COLO829 (cell line): ENCODE measurements around the gene CNTFR.

Experiments
- DNase-seq: peaks from one replicate; pipeline ENCODE4 v3.0.0; 2012; ENCODE audit warnings: low spot score

The CNTFR gene

DNA sequence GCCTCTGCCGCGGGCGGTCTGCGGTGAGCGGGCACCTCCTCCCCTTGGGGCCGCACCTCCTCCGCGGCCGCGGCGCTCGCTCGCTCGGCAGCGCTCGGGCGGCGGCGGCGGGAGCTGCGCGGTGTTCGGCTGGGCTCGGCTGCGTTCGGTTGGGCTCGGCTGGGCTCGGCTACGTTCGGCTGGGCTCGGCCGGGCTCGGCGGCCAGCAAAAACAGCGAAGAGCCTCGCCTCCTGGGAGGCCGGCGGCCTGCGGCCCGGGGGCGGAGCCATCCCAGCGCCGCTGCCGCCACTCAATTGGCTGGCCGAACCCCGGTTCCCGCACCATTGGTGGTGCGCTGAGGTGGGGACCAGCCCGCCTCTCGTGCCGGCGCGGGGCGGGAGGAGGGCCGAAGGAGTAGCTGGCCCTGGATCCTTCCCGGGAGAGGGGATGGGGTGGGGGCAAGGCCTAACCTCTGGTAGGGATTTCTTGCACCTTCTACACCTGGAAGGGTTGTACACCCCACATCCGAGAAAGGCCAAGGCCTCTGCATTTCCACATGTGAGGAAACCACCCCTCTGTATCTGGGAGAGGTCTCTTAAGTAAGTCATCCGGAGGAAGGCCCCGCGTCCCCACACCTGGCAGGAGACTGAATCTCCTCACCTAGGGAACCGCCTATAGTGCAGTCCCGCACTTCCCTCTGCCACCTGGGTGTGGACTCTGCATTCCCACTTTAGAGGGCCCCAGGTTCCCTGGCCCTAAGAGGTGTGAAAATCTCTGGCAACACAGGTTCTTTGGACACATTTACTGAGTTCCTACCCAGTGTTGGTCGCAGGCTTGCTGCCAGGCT, 66.3 kb downstream of the CNTFR start, which contains the start of gene ENHO:
Gene ENHO, minus strand, starts transcription at position 20 of the 827 bp plus-strand sequence. CDS start 1,295 bp downstream, outside the sequence.
- peak; percentile 91 for DNase-seq

DNA sequence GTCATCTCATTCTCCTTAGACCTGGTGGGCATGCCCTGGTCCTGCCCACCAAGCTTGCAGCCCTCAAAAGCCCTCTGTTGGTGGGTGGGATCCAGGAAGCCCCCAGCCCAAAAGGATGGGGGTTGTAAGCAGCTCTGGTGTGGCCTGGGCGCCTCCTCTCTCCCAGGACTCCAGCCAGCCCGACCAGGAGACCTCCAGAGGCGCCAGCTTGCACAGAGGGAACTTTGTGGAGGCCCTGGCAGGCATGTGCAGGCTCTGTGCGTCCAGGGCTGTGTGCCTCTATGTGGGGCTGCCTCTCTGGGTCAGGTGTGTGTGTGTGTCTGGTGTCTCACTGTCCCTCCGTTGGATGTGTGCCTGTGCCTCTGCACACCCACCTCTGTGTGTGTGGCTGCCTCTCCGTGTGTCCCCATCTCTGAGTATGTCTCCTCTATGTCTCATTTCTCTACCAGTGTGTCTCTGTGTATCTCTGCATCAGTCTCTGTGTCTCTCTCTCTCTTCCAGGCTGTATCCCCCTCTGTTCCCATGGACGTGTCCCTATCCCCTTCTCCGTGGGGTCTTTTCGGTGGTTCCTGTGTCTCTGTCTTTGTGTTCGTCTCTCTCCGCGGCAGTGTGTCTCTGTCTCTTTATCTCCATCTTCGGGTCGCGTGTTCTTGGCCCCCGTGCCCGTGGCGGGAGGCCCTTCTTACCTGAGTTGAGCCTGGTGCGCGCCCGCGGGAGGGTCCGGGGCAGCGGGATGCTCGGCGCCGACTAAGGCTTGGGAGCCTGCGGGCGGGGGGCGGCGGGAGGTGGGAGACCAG, 67.2 kb downstream of the CNTFR start:
- no peak for DNase-seq

DNA sequence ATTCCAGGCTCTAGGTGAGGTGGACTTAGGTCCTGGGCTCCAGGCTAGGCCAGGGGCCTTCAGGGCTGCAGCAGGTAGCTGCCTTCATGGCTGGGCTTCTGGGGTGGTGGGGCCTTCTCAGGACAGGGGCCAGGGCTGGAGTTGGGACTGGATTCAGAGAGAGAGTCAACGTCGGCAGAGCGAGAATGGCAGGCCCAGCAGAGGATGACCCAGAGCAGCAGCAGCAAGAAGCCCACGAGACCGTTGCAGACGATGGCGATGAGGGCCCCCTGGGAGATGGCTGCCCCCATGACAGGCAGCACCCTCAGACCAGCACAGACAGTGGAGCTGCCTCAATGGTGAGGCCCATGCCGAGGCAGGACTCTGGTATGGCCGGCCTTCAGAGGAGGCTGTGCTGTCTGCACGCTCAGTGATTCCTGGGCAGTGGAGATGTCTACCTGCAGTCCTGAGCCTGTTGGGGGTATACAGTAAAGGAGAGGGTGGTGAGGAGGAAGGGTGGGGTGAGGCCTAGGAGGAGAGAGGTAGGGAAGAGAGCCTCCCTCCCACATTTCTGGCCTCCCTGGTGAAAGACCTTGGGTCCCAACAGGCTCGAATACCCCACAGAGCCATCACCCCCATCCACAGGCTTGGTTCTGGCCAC, 68.0 kb downstream of the CNTFR start:
- DNase-seq: no peak

DNA sequence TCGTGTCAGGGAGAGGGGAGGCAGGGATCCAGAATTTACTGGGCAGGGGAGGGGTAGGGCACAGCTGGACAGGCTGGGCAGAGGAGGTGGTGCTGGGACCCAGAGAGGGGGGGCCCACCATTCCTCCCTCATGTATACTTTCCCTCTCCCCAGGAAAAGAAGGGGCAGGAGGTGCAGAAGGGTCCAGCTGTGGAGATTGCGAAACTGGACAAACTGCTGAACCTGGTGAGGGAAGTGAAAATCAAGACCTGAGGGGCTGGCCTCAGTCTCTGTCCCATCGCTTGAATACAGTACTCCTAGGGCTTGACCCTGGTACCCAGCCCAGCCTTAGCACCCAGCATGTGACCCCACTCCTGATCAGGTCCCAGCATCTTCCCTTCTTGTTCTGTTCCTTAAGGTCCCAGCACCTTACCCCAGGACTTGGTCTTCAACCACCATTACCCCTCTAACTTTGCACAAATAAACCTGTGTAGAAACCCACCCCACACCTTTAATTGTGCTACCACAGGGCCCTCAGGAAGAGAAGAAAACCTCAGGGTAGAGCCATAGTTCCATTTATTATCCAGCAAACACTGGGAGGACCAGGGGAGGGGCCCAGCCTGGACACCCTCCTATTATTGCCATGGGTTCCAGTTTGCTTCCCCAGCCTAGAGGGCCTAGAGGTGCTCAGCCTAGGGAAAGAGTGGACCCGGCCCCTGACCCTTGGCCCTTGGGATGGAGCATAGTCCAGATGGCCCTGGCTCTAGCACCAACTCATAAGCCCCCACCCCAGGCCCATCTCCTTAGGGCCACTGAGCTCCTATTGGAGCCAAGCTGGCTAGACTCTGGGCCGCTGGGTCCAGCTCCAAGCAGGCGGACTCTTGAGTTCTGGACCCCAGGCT, 68.8 kb downstream of the CNTFR start:
- DNase-seq: no peak

DNA sequence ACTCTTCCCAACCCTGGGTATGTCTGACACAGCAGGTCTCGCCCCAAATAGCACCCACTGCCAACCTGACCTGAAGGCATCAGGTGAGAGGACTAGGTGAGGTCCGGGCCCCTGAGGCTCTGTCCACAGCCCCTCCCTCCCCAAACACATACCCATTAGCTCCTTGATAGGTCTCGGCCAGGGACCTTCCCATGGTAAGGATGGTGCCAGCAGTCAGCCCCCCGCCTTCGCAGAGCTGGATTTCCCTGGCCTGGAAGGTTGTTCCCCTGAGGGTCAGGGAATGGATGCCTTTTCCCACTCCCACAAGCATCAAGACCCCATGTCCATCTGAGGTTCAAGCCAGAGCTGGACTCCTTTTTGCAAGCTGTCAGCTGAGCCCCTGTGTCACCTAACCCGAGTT, 69.4 kb downstream of the CNTFR start:
- DNase-seq: no peak

DNA sequence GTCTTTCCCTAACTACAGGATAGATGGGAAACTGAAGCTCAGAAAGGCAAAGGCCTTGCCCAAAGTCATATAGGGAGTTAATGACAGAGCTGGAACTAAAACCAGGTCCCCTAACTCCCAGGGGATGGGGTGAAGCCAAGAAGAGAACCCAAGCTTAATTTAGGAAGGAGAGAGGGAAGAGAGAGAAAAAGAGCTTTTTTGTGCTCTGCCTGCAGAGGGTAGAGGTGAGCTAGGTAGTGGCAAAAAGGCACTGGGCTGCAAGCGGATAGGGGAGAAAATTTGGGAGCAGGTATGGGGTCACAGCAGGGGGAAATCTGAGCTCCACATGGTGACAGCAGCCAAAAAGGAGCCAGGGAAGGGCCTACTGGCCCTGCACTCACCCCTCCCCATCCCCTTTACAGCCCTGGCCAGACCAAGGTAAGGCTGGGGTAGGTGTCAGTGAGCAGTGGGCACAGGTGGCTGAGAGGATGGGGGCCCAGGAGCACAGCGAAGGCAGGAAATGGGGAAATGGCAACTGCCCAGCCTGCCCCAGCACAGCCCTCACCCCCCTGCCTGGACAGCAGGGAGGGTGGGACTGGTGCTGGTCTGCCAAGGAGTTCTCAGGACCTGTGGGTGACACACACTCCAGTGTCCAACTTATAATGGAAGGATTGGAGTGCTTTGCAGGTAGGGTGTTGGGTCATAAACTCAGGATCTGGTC, 70.1 kb downstream of the CNTFR start:
- no peak for DNase-seq

DNA sequence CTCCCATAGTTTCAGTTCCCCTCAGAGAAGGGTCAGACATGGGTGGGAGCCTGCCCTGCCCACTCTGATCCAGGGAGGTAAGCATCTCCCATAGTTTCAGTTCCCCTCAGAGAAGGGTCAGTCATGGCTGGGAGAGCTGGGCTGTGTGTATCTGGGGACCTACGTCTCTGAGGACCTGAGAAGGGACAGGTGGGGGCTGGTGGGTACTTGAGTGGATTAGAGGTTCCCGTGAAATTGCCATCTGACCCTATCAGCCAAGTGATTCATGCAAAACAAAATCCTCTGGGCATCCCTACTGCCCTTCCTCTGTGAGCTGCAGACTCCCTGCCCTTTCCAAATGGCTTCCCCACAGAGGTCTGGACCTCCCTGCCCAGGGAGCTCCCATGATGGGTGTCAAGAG, 70.6 kb downstream of the CNTFR start:
- no peak for DNase-seq

DNA sequence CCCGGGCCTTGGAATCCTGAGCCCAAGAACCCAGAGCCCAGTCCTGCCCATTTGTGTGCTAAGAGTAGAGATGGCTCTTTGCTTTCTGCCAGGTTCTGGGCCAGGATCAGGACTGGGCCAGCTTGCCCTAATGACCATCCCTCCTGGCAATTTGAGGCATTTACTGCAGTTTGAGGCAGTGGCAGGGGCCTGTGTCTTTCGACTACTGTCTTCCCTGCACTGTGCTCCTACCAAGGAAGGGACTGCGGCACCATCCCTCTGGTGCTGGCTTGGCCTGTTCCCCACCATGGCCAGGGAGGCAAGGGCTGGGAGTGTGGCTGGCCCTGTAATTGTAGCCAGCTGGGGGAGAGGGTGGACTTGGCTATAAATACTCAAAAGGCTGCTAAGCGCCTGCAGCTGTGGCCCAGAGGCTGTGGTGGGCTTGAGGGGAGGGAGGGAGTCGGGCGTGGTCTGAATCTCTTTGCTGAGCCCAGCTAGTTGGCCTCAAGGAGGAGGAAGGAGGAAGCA, 71.4 kb downstream of the CNTFR start:
- no peak for DNase-seq

DNA sequence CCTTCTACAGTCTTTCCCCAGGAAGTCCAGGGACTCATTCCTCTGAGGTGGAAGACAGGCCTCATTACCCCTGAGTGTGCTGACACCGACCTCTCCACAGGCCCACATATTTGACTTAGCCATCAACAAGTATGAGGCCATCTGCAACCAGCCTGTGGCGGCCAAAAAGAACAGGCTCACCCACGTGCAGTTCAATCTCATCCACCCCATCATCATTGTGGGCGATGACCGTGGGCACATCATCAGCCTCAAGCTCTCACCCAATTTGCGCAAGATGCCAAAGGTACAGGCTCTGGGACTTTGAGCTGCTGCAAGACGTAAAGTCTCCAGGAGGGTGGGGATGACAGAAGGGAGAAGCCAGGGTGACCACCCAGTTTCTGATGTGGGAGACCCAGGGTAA, 72.3 kb downstream of the CNTFR start:
- no peak for DNase-seq

DNA sequence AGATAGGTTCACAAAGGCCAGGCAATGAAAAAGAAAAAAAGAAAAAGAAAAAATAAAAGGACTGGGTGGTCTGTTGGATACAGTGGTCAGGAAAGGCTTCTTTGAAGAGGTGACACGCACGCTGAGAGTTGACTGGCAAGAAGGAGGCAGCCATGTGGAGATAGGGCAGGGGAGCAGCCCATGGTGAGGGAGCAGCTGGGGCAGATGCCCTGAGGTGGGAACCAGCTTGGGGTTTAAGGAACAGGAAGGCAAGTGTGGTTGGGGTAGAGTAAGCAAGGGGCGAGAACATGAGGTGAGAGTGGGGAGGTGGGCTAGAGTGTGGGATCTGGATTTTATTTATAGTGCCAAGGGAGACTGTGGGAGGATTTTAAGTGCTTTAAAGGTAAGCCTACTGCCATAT, 73.6 kb downstream of the CNTFR start:
- no peak for DNase-seq

DNA sequence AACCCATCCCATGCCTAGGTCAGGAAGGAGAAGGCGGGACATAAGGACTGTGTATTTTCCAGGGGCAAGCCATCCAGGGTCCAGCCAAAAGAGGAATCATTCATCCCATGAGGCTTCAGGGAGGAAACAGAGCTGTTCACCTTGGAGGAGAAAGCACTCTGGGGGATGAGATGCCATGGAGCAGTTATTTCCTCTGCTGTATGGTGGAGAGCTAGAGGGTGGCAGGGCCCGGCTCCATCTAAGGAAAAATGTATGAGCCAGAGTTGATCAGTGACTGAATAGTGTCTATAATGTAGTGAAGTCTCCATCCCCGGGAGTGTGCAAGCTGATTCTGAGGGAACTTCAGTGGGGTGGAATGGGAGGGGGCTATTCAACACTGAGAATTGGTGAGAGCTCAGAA, 74.7 kb downstream of the CNTFR start:
- no peak for DNase-seq

DNA sequence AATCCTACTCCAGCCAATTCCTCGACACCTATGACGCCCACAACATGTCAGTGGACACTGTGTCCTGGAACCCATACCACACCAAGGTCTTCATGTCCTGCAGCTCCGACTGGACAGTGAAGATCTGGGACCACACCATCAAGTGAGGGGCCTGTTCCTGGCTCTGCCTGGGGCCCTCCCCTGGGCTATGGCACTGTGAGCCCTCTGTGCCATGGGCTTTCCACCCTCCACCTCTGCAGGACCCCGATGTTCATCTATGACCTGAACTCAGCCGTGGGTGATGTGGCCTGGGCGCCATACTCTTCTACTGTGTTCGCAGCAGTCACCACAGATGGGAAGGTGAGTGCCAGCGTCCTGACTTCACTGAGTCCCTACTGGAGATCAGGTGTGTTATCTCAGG, 75.1 kb downstream of the CNTFR start:
- DNase-seq: no peak

DNA sequence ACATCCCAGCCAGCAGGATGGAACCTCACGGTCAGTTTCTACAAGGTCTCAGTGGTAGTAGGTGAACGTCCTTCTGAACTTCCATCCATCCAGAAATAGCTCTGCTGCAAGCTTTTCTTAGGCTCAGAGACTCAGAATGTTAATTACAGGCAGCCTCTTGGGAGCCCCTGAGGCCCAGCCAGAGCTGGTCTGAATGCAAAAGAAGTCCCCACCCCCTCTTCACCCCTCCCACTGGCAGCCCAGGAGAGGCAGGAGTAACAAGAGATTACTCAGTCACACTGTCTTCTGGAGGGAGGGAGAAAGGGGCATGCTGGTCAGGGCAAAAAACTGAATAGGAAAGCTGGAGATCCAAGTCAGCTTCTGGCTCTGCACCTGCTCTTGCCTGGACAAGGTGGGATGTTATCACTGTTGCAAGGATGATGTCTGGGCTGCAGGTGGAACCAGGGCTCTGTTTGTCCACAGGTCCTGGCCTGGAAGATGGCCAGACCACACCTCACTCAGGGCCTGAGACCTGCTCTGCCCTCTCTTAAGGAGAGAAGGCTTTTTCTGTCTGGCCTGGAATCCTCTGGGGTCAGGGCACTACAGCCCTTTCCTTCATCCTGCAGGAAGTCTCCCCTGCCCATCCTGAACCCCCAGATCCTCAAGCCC, 75.8 kb downstream of the CNTFR start:
- DNase-seq: peak; percentile 84

DNA sequence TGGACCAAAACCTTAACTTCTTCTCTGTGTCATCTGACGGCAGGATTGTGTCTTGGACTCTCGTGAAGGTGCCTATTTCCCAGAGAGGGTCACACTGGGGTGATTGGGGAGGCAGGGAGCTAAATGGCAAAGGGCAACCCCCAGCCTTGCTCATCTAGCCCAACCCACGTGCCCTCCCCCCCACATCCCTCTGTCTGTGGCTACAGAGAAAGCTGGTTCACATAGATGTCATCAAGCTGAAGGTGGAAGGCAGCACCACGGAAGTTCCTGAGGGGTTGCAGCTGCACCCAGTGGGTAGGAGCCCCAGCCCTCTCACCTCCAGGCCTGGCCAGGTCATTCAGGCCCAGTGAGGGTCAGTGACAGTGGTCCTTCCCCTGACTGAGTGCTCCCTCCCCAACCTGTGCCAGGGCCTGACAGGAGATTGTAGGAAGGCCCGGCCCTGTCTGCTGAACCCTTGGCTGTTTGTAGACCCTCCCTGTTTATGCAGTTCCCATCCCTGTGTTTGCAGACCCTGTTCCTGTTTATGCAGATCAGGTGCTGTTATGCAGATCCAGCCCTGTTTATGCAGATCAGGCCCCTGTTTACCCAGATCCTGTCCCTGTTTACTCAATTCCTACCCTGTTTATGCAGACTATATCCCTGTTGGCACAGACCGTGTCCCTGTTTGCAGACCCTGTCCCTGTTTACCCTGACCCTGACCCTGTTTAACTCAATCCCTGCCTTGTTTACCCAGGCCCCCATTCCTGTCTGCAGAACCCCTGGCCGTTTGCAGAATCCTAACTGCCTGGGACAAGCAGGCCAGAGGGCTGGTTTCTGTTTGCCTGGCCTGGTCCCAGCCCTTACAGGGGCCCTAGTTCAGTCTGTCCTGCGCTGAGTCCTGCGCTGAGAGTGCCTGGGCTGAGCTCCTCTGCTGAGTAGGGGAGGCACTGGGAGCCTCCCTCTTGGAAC, 77.1 kb downstream of the CNTFR start:
- no peak for DNase-seq

DNA sequence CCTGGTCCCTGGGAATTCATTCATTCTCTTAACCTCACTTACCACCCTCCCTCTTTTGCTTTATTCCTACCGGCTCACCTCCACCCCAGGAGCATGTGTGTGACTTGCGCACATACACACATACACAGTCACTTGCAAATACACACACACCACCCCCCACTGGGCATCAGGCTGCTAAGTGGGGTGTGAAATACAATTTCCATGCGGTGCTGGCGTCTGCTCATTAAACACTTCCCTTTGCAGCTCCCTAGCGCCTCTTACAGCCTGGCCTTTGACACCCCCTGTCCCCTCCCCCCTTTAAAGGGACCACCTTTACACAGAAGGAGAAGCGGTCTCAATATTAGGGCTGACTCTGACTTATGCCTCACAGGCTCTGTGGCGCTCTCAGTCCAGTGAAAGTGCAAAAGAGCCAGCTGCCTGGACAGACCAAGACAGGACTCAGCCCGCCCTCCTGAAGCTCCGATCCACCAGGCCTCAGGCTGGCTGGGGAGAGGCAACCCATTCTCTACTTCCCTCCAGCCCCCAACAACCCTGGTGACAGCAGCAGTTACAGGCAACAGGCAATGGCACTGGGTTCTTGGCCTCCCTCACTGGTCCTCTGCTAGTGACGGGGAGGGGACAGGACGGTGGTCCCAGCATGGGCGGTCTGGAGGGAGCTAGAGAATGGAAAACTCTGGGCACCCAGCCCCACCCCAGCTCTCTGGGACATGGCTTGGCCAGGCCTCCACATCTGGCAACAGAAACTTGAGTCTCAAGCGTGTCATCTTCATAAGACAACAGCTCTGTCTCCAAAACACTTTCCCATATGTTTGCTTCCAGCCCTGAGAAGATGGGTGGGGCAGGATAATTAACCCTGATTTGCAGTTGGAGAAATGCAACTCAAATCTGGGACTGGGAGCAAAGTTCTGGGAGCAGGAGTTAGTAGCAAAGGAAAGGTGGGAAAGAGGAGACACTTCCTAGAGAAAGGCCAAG, 78.7 kb downstream of the CNTFR start:
- DNase-seq: no peak

DNA sequence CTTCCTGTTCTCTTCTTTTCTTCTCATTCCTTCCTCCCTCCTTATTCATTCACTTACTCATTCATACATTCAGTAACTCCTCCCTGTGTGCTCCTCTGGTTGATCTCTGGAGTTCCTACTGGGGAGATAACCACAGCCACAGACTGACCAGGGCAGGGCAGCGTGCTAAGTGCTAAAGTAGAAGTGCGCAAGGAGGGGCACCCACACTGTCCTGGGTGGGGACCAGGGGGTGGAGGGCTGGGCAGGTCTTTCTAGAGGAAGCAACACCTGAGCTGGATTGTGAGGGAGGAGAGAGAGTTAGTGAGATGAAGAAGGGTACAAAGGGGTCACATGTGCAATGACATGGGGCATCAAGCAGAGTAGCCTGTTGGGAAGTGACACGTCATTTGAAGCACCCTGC, 80.6 kb downstream of the CNTFR start:
- no peak for DNase-seq

DNA sequence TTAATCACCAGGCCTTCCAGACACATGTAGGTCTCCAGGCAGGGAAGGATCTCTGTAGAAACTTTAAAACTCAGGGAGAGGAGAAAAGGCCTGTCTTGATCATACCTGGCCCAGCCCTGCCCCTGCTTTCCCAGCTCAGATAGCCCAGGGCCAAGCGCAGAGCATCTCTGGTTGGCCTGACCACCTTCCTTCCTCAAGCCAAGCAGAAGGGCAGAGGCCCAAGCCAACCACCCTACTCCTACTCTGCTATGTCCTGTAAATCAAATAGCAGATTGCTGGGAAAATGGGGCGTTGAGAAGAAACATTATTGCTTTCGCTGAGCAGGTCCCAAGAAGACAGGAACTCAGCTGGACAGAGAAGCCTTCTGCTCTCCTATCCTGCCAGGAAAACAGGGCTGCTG, 81.1 kb downstream of the CNTFR start:
- DNase-seq: no peak

DNA sequence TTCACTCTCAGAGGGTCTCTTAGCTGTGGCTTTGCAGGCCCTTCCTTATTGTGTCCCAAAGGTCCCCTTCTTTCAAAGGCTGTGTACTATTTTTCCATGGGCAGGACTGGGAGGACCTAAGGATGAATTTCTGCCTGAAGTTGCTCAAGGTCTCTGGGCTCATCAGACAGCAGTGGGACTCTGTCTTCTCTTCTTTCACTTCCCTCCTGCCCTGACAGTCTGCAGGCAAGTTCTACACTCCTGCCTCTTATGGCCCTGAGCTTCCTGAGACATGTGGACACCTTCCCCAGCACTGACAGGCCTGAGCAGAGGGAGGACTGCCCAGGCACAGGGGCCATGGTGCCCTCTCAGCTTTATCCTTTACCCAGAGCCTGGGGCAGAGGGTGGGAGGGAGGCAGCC, 81.6 kb downstream of the CNTFR start:
- DNase-seq: no peak
